HG02973 (cell line): ENCODE data around the gene PRPH.
"Not testable (repeated sequence)": the region's sequence is repeated elsewhere in the genome, so short reads cannot be mapped to it uniquely, and the experiment has no call there.

Experiments used
- ATAC-seq: cut with Tn5 transposase; IDR thresholded peaks from one replicate; pipeline ENCODE4 v1.9.1; 2021; ENCODE audit warnings: moderate library complexity; ENCODE audit not compliant: unreplicated experiment

The PRPH gene

DNA sequence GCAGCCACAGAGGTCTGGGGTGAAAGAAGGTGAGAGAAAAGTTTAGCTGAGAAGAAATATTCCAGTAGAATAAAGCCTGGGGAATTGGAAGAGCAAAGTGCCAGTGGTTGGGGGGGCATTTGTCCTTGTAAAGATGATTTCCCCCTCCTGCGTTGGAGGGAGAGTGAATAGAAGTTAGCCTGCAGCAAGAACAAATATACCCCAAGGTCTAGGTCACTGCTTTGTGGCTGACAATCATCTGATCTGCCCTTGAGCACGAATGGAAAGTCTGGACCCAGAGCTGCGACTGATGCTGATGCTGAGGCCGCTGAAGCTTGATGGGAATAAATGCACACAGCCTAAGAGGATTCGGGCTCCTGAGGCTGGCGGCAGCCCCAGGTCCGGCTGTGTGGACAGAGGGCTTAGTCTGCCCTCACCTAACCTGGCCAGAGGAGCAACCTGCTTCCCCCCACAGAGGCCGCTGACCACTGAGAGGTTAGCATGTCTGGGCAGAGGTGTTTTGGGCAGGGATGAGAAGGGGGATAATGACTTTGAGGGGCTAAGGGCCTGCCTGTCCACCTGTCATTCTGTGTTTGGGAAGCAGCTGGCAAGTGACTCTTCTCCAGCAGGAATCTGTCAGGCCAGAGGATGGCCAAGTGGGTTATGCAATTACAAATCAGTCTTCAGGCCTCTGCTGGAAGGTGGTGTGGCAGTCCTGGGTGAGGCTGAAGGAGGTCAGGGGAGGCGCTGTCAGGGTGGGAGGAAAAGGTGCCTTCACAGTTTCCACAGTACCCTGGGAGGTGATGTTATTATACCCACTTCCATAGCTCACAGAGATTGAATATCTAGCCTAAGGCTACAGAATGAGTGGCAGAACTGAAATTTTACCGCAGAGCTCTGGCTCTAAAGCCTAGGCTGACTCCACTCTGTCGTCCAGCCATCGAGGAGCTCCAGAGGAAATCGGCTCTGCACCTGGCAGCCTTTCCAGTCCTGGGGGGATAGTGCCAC is 18.4 kb upstream of the PRPH start:
- ATAC-seq = no peak

DNA sequence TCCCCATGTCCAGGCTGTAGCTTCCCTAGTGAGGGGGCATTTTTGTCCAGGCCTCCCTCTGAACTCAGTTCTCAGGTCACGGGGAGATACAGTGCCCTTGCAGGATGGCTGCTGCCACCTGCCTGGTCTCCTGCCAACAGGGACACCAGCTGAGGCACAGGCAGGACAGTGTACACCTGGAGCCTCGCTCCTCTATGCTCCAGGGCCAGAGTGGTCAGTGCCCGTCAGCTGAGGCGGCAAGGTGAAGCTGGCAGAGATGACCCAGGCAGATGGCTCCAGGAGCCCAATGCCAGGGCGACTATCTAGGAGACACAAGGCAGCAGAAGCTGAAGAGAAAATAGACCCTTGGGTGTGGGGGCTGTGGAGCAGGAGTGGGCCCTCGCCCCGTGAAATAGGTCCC is 17.5 kb upstream of the PRPH start:
- ATAC-seq = no peak

DNA sequence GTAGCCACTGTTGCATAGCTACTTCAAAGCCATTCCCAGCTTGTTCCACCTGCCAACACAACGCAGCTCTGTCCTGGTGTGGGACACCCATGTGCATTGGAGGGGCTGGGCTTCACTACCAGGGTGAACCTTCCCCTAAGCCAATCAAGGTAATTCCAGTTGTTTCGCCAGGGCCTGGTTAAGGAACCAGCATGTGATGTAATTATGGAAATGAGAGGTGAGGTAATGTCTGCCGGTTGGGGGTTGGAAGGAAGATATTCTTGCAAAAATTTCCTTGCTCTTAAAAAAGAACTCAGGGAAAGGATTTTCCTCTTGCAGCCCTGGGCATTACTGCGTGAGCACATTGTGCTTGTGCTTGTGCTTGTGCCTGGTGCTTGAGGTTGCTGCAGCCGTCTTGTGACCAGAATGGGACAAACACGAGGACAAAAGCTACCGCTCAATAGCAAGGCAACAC is 15.2 kb upstream of the PRPH start:
- no peak for ATAC-seq

DNA sequence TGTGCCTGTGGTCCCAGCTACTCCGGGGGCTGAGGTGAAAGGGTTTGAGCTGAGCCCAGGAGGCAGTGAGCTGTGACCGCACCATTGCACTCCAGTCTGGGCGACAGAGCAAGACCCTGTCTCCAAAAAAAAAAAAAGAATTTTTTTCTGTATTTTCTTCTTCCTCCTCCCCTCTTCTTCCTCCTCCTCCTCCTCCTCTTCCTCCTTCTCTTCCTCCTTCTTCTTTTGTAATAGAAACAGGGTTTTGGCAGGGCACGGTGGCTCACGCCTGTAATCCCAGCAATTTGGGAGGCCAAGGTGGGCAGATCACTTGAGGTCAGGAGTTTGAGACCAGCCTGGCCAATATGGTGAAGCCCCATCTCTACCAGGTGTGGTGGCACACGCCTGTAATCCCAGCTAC is 14.4 kb upstream of the PRPH start:
- ATAC-seq = not testable (repeated sequence)

DNA sequence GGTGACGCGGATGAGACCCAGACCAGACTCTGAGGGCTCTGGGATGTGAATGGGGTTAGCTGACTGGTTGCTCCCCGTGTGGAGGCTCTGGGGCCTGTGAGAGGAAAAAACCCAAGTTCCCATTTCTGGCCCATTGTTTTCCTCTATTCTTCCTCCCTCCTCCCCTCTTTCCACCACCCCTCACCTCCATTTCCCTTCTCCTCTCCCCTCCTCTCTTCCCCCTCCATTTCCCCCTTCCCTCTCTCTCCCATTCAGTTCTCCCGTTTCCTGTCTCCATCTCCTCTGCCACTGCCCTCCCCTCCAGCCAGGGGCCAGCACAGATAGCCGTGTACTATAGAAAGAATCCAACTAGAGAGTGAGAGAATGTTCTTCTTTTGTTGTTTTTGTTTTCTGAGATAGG is 12.6 kb upstream of the PRPH start:
- ATAC-seq = no peak

DNA sequence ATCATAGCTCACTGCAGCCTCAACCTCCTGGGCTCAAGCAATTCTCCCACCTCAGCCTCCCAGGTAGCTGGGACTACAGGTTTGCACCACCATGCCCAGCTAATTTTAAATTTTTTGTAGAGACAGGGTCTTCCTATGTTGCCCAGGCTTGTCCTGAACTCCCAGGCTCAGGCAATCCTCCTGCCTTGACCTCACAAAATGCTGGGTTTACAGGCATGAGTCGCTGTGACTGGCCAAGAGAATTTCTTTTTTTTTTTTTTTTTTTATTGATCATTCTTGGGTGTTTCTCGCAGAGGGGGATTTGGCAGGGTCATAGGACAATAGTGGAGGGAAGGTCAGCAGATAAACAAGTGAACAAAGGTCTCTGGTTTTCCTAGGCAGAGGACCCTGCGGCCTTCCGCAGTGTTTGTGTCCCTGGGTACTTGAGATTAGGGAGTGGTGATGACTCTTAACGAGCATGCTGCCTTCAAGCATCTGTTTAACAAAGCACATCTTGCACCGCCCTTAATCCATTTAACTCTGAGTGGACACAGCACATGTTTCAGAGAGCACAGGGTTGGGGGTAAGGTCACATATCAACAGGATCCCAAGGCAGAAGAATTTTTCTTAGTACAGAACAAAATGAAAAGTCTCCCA is 12.1 kb upstream of the PRPH start:
- ATAC-seq = not testable (repeated sequence)

DNA sequence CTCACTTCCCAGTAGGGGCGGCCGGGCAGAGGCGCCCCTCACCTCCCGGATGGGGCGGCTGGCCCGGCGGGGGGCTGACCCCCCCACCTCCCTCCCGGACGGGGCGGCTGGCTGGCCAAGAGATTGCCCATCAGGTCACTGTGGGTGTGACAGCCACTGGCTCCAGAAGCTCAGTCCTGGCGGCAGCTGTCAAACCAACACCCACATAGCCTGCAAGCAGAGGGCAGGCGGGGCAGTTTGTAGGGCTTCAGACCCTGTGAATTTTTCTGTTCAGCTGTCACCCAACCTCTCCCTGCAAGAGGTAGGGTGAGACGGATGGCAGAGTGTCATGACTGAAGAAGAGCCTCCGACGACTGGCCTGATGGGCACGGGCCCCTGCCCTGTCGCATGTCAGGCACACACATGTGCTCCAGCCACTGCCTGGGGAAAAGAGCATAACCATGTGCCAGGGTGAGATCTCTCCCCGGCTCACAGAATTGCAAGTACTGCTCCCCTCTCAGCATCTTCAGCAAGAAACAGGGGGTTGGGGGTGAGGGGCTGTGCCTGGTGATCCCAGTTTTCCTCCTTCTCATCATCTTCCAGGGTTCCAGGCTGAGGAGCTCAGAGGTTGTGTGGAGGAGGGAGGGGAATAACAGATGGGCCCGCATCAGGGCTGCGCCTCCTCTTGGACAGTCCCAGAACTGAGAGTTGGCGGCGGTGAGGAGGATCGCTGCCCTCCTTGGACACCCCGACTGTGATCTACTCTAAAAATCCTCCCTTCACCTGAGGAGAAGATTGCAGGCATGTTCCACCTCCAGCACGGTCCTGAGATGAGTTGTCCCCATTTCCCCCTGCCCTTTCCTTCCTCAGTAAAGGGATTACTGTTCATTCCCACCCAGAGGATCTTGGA is 11.2 kb upstream of the PRPH start:
- no peak for ATAC-seq

DNA sequence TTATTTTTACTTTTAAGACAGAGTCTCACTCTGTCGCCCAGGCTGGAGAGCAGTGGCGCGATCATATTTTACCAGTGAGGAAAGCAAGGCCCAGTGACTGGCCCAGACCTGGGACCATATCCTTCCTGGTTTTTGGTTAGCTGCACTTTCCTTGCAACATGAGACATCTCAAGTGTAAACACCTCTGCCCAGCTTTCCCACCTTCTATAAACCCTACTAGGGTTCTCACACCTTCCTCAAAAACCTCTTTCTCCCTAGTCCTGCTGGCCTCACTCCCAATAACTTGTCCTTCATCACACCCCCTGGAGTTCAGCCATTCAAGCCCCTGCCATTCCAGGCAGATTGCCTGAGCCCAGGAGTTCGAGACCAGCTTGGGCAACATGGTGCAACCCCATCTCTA is 10.3 kb upstream of the PRPH start:
- ATAC-seq = no peak

DNA sequence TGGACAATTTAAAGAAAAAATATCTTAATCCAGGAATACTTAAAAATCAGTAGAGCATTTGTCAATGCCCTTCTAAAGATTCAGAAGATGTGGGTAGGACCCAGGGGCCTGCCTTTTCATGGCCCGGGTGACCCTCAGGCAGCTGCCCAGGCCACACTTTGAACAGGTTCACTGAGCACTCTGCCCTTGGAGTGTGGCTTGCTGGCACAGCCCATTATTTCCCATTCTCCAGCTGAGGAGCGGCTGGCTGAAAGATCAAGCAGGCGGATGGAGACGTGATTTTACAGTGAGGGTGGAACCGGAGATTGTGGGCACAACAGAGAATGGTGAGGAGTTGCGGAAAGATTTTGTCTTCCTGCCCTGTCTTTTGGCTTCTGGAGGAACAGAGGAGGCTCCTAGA is 7.1 kb upstream of the PRPH start:
- no peak for ATAC-seq

DNA sequence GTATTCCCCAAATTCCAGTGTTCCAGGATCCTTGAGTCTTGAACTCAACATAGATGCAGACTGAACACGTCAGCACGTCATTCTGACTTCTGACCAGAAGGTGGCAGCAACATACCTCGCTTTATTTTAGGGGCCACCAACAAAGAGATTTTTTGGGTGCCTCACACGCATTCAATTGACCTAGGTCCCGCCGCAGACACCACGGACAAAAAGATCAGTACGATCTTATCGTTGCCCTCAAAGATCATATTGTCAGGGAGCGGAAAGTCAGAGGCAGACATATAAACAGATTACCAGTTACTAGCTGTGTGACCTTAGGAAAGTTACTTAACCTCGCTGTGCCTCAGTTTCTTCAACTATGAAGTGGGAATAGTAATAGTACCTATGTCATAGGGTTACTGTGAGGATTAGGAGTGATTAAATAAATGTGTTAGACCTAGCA is 6.5 kb upstream of the PRPH start:
- ATAC-seq = no peak

DNA sequence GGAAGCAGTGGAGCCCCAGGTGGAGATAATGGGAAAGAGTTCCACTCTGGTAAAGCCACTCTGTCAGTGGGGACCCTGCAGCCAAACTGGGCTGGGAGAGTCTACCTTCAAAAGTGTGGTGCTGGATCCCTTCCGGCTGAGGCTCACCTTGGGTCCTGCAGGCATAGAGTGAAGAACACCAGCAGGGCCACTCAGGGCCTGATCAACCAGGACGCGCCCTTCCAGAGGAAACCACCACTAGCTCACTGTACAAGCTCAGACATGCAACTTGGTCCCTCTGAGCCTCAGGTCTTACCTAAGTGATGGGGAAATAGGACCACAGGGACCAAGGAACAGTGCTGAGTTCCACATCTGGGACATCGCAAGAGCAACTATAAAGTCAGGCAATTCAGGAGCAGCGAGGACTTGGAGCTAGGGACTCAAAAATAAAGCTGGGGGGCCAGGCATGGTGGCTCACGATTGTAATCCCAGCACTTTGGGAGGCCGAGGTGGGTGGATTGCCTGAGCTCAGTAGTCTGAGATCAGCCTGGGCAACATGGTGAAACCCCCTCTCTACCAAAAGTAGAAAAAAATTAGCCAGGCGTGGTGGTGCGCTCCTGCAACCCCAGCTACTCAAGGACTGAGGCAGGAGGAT is 5.9 kb upstream of the PRPH start:
- ATAC-seq = no peak

DNA sequence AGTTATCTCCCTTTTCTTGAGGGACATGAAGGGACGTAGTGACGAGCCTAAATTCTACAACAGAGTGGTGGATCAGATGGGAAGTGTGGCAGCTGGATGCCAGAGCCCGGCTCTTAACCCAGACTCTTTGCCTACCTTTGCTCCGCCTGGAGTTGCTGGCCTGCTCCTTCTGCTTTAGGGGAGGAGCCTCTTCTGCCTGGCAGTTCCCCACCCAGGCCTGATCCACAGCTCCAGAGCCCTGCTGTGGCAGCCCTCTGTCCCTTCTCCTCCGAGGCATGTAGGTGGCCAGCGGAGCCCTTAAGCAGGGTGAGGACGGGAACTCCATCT is 2.3 kb upstream of the PRPH start:
- ATAC-seq = no peak

DNA sequence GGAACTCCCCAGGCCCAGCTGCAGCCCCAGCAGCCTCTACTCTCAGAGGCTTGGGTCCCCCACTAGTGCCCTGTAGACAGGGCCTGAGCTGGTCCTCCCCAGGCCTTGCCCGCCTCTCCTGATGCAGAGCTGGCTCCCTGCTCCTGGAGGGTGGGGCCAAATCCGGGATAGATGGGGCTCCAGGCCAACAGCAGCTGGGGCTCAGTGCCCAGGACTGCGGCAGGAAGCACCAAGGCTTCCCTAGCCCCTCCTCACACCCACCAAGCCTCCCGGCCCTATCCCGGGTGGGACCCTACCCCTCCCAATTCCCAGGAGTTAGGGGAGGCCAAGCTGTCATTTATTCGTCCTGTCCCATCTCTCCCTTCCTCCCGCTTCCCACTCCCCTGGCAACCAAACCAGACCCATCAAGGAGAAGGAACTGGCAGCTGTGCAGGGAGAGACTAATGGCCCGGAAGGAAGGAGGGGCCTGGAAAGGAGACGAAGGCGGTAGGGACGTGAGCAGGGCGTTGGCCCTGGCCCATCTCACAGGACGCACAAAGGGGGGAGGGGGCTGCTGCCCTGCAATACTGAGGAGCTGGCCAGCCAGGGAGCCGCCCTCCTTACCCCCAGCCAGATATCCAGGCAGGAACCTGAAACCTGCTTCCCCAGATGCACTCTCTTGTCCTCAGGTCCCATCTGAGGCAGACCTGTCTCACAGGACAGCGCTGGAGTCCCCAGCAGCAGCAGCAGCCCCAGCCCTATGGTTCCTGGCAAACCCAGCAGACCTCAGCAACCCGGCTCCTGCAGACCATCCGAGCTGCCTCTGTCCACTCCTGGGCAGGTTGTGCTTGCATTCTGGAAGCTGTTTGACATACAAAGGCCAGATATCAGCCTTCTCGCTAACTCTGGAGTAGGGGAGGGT is 1.6 kb upstream of the PRPH start:
- ATAC-seq = no peak

DNA sequence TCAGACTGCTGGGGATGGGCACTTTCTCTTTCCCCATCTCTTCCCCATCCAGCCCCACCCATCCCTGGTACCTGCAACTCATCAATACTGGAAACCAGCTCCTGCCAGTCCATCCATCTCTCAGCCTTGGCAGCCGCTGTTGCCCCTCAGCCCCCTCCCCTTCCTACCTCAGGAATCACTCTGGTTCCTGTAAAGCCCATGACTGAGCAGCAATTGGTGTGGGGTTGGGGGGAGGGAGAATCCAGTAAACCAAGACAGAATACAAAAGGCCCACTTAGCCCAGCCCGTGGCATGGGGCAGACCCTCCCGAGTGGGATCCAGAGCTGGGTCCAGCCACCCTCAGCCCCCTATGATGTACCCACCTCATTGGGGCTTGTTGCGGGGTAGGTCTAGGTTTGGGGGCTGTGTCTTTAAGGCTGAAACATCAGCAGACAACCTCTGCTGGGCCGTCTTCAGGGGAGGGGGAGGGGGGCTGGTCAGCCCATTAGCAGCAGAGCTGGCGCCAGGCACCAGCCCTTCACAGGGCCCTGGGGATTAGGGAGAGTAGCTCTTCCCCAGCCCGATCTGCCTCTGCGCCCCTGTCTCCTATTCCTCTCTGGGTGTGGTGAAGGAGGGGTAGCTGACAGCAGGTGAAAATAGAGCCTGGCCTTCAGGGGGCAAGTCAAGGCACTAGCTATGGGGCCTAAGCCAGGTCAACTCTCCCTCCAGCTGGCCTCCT is 702 bp upstream of the PRPH start:
- no peak for ATAC-seq

DNA sequence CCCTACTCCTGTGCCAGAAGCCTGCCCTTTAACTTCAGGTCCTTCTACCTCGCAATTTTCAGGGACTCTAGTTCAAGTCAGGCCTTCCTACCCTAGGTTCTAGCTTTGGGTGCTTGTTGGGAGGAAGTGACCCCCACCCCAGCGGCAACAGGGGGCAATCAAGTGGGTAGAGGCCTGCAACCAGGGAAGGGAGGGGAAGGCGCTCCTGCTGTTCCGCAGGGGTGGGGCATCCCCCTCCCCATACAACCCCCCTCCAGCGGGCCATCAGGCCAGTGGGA is 204 bp upstream of the PRPH start:
- no peak for ATAC-seq

DNA sequence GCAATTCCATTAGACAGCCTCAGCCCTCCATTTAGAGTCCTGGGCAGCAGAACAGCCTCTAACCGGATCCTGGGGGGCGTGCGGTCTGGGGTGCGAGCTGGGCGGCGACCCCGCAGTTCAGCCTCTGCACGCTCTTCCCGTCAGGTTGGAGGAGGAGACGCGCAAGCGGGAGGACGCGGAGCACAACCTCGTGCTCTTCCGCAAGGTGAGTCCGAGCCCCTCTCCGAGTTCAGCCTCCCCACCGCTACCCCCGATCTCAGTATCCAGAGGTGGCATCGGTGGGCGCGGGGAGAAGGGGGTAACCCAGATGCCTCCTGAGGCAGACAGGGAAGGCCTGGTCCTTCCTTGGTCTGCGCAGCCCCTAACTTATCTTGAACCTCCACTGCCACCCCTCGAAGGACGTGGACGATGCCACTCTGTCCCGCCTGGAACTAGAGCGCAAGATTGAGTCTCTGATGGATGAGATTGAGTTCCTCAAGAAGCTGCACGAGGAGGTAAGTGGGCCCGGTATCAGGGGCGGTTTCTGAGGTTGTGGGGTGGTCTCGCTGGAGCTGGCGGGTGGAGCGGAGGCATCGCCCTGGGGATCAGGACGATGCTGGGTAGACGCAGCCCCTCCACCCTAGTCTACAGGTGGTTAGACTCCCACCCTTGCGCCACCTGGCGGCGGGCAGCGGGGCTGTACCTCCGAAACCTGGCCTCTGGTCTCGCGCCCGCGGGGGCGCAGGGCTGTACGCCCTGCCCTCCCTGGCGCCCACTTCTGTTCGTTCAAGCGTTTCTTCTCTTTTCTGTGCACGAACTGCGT is 1.3 kb downstream of the PRPH start:
- no peak for ATAC-seq

DNA sequence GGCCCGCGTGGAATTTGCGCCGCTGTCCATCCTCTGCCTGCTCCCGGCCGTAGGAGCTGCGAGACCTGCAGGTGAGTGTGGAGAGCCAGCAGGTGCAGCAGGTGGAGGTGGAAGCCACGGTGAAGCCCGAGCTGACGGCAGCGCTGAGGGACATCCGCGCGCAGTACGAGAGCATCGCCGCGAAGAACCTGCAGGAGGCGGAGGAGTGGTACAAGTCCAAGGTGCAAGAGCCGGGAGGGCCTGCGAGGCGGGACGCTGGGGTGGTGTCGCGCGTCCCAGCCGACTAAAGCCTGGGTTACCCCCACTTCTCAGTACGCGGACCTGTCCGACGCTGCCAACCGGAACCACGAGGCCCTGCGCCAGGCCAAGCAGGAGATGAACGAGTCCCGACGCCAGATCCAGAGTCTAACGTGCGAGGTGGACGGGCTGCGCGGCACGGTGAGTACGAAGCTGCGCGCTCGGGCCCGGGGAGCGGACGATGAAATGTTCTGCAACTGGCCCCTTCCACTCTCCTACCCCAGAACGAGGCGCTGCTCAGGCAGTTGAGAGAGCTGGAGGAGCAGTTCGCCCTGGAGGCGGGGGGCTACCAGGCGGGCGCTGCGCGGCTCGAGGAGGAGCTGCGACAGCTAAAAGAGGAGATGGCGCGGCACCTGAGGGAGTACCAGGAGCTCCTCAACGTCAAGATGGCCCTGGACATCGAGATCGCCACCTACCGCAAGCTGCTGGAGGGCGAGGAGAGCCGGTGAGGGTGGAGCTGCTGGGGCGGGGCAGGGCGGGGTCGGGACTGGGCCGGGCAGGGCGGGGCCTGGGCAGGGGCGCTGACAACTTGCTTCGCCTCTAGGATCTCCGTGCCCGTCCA is 2.1 kb downstream of the PRPH start:
- ATAC-seq = no peak

DNA sequence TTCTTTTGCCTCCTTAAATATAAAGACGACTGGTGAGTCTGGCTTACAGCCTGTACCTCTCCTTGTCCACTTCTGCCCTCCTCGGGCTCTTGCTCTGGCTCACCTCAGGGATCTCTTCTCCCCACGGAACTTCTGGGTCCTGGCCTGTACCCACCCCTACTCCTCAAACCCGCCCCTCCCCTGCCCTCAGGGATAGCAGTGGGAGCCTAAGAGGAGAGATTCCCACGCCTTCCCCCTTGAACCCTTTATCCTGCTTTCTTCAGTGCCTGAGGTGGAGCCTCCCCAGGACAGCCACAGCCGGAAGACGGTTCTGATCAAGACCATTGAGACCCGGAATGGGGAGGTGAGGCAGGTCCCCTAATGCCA is 2.7 kb downstream of the PRPH start:
- ATAC-seq = no peak
